DLD1 (cell line): ENCODE data around the gene NEDD4L.

Experiments used
- in situ Hi-C: cut with HindIII; loops from 2 replicates; pipeline ENCODE4 v1.10.0; 2017; ENCODE audit warnings: low sequenced_read_pairs

NEDD4L gene

GRCh38 chr18:58302811-58303210, 258.8 kb downstream of the NEDD4L start:
- in situ Hi-C loops = no loop called here

DNA sequence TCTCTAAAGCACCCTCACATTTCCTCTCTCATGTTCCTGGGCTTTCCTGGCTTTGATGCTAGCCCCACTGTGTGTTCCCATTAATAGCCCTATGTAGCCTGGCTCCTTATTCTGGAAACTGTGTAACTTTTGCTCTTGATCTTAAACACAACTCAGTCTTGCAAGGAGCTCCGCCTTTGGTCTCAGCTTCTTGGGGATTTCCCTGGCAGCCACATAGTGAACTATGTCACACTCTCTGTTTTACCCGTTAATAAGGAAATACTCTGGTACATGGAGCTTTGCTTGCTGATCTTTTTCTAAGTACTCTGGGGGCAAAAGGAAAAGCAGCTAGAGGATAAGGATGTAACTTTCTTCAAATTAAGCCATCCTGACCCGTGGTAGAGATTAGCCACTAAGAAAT, 259.3 kb downstream of the NEDD4L start:
- in situ Hi-C loops = no loop called here

DNA sequence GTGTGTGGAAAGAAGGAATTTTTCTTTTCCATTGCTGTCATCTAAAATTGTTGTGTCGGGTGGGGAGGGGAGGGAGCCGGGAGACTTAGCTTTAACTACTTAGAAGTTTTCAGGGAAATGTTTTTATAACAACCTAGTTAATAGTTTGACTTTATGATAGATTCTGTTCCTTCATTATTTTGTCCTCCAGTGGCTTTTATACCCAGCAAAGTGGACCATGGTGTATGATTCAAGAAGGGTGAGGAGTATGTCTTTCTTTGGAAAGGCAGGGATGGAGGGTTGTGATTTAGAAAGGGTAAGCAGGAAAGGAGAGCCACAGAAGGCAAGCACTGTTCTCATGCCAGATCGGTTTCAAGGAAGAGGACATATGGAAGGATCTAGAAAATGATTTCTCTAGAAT, 261.8 kb downstream of the NEDD4L start:
- in situ Hi-C loops = no loop called here

DNA sequence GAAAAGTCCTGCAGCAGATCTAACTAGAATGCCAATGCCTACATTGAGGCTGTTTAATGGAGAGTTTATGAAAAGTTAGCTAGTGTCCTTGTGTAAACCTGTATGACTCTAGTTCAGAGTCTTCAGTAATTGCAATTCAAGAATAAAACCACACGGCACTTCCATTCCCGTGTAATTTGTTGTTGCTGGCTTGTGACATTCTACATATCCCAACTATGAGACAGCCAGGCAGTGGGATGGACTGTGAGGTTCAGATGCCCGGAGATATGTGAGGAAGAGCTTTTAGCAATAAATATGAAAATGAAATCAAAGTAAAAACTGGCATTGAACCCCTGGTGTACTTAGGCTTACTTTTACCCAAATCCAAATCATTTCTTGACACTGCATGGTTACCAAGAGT, 263.4 kb downstream of the NEDD4L start:
- in situ Hi-C loops = no loop called here

GRCh38 chr18:58308463-58308862, 264.4 kb downstream of the NEDD4L start:
- in situ Hi-C loops = no loop called here

GRCh38 chr18:58309099-58309498, 265.1 kb downstream of the NEDD4L start:
- in situ Hi-C loops = no loop called here

DNA sequence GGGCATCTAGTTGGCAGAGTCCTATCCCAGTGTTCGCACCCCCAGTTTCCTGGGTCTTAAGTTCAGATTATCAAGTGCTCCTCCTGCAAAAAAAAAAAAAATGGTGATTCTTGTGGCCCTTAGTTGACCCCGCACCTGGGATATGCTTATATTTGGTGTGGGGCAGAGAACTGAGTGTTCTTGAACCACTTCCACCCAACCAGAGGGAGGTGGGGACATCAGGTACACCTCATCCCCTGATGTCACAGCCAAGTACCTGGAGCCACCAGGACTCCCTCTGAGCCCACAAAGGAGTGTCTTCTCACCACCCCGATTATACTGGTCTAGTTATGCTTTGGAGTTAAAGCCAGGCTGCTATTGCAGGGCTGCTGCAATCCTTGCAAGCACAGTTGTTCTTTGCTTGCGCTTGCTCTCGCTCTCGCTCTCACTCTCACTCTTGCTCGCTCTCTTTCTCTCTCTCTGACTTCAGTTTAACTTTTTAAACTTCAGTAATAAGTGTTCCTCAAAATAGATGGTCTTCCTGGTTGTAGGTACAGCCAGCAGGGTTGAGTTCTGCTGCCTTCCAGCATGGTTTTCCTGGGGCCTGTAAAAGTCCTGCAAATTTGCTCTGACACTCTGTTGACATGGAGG, 265.7 kb downstream of the NEDD4L start:
- in situ Hi-C loops = no loop called here

DNA sequence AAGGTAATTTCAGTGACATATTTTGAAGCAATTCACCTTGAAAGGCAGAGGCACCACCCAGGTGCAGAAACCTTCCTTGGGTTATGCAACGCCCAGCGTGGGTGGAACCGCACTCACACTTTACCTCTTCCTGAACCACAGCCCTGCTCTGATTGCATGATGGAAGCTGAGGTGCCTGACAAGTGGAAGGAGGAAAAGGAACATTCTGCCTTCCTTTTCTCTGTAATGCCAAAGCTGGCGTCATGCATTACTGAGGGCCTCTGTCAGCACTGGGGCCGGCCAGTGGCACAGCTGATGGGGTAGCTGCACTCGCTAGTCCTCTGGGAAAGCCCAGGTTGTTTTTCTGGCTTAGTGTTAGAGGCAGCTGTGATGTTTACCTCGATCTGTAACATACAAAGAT, 266.5 kb downstream of the NEDD4L start:
- in situ Hi-C loops = no loop called here

- in situ Hi-C loops = no loop called here
Observed at GRCh38 chr18:58311390-58311789, 267.4 kb downstream of the NEDD4L start.

DNA sequence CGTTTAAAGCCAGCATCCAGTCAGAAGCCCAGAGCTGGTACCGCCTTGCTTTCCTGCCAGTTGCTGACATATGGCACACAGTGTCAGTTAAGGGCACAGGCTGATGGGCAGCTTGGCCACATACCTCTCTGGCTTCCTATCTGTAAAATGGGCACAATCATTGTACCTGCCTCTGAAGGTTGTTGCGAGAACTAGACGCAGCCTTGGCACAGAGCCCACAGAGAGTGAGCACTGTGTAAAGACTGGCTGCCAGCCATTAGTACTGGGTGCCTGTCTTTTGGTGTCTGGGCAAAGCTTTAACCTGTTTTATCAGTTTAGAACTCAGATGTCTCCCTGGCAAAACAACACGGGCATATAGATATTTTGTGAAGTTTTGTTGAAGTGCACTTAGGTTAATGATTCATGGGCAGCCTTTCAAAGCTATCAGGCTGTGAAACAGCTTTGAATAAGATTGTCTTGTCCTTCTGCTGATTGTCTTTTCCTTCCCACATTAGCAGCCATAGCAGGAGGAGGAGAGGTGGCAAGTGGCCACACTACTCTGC, 269.5 kb downstream of the NEDD4L start:
- in situ Hi-C loops = no loop called here

GRCh38 chr18:58314284-58314683, 270.3 kb downstream of the NEDD4L start:
- in situ Hi-C loops = no loop called here

DNA sequence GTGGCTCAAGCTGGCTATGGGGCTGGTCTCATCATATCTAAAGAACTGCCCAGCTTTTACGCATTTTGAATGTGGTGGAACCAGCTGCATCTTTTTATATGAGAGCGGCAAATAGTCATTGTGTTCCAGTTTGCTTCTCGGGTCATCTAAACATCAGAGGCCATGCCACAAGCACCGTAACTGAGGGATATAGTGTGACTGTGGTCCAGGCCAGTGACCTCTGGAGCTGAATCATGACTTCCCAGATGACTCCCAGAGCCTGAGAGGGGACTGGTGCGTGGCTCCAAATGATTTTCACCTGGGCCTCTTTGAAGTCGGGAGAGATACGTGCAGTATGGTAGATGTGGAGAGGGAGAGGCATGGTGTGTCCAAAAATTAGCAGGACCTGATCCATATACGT, 271.0 kb downstream of the NEDD4L start:
- in situ Hi-C loops = no loop called here

DNA sequence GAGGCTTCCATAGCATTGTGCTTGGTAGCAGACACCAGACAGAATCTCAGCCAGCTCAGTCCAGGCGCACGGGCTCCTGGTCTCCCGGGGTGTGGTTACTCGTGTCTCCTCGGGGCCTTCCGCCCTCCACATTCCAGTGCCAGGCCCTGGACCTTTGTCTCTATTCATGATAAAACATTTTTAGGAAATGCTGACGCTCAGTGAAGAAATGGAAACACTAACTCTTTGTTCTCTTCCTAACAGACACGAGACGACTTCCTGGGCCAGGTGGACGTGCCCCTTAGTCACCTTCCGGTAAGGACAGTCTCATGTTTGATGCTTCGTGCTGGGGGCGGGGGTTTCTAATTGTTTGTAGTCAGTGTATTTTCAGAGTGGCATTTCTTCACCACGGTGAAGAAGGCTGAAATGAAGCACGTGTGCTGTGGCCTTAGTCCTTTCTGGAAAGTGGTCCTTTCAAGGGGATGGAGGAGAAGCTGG, 271.8 kb downstream of the NEDD4L start:
- in situ Hi-C loops = no loop called here

DNA sequence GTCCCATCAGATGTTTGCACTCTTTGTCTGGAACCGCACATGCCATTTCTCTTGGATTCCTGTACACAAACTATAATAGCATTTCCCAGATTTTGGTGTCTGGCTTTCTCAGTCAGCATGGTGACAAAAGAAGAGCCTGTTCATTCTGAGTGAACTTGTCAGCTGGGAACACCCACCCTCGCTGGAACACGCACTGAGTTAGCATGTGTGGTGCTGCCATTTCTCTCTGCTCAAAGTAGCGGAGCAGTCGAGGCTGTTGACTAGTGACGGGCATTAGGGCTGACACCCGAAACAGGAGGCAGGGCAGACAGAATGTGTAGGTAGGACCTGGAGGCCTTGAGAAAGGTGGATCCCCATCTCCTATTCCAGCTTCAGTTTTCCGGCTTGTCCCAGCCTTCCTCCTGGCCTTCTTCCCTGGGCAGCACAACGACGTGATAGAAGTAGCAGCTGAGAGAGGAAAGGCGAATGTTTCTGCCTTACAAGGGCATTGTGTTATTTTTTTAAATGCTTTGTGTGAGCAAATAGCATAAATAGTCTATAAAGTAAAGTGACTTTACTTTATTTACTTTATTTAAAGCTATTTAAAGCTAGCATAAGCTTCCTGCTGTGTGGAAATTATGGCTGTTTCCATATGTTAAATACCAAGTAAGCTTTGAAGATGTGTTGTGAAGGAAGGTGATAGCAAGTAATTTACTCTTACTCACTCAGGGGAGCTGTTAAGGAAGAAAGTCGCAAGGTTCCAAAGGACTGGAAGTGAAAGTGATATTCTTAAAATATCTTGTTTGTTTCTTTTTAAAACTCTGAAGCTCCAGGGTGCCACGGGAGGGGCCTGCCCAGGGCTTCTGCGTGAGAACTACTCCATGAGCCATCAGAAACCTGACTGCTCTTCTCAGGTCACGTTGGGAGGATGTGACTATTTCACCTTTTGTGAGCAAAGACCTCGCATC, 272.6 kb downstream of the NEDD4L start:
- in situ Hi-C loops = no loop called here

GRCh38 chr18:58319719-58320118, 275.7 kb downstream of the NEDD4L start:
- in situ Hi-C loops = no loop called here

DNA sequence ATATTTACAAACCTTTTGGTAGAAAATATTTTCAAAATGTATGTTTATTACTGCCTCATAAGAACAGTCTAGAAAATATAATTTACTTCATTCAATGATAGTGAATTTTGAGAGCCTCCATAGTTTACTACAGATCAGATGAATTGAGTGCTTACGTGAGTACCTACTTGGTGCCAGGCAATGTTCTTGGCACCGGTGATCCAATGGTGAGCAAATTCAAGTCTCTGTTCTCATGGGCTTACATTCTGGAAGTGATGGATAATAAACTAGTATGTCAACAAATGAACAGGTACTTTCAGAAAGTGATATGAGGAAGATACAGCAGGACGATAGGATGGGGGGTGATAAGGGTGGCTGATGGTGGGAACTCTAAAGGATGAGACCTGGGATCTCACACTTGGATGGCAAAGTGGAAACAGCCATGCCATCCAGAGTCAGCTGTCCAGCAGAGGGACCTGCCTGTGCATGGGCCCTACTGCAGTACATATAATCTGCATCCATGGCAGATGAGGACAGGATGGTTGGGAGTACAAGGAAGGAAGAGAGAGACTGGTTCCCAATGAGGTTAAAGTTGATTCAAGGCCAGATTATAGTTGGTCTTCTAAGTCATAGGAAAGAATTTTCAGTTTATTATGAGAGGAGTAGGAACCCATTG, 277.0 kb downstream of the NEDD4L start:
- in situ Hi-C loops = no loop called here

GRCh38 chr18:58321986-58322385, 278.0 kb downstream of the NEDD4L start:
- in situ Hi-C loops = no loop called here

DNA sequence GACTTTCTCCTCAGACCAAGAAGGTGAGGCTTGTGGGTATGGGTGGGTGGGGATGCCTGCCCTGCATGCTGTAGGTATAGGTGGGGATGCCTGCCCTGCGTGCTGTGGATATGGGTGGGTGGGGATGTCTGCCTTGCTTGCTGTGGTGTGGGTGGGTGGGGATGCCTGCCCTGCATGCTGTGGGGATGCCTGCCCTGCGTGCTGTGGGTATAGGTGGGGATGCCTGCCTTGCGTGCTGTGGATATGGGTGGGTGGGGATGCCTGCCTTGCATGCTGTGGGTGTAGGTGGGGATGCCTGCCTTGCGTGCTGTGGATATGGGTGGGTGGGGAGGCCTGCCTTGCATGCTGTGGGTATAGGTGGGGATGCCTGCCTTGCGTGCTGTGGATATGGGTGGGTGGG, 278.4 kb downstream of the NEDD4L start:
- in situ Hi-C loops = no loop called here

DNA sequence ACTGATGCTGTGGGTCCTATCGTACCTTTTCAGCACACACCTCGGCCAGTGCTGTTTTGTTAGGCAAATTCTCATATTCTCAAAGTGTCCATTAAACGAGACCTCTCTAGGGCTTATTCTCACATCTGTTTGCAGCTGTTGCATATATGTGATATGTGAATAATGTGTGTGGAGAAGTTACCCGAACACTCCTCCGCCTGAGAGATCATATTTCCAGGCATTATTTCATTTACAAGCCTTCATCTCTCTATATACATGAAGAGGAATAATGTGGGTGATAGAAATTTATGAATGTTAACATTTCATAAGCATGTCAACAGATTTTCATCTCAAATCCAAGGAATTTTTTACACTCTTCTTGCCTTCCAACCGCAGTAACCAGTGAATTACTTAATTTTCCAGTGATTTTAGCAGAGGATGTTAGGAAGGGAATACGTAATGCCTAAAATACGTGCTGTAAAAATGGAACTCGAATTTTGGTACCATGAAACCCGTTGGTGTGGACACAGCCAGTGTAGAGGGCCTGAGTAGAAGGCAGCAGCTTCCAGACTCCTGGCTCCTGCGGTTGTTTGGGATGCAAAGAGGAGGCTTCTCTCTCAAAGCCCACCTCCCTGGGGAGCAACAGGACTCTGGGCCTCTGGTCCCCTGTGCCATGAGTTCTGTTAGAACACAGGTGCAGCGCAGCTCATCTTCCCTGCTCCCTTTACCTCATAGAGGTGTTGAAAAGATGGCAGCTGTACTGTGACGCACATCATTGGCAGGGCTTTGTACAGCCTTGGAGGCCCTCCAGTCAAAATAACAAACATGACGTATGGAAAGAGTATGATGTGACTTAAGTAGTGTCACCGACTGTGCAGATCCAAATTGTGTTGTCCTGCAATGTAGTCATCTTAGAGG, 280.1 kb downstream of the NEDD4L start:
- in situ Hi-C loops = no loop called here

DNA sequence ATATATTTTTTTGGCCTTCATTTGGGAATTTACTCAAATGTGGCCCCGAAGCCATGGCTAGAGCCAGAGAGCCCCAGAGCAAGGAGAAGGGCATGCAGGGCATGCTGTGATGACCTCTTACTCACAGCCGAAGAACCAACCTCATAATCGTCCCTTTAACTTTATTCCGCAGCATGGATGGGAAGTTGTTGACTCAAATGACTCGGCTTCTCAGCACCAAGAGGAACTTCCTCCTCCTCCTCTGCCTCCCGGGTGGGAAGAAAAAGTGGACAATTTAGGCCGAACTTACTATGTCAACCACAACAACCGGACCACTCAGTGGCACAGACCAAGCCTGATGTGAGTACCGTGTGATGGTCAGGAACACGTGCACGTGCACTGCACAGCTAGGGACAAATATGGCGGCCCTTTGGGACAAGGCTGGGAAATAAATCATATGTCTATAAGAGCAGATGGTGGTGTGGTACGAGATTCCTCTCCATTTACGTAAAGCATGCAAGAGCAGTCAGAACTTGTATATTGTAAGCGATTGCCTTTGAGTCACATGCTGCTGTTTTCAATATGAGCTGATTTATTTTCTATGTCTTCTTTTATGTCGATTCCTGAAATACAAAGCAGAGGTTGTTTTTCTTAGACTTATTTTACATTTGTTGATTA, 280.9 kb downstream of the NEDD4L start:
- in situ Hi-C loops = no loop called here
